ENCODE data around the gene ASF1B.
"Not testable (repeated sequence)": the region's sequence is repeated elsewhere in the genome, so short reads cannot be mapped to it uniquely, and the experiment has no call there.

- not testable (repeated sequence) for TF ChIP-seq CTCF, EZH2phosphoT487 (IDR thresholded peaks at IDR 0.05)
Measured at GRCh38 chr19:14185691-14186090, 49.3 kb upstream of the ASF1B start.
